Anterior cingulate cortex (tissue), 58 donors: ENCODE results near the gene TP53BP2.
"Not testable (repeated sequence)": the region's sequence is repeated elsewhere in the genome, so short reads cannot be mapped to it uniquely, and the experiment has no call there.

Source experiments
- DNase-seq, 58 donors: peaks; one replicate each; lab custom pipeline; 2025; lab: John Stamatoyannopoulos, UW

The TP53BP2 gene

DNA sequence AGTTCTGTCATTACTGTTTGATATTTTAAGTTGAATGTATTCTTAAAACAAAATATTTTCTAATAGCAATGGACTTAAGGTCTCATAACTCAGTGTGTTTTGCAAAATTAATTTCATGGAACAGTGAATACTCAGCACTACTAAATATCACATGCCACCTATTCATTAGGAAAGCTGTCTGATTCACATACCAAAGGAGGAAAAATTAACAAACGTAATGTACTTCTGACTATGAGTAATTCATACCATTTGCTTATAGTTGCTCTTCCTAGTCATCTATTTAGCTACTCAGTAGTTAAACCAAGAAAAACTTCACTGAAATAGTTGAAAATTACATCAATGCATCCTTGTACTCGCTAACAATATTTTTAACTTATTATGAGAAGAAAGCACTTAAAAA, 35.2 kb downstream of the TP53BP2 start:
- DNase-seq = no peak

DNA sequence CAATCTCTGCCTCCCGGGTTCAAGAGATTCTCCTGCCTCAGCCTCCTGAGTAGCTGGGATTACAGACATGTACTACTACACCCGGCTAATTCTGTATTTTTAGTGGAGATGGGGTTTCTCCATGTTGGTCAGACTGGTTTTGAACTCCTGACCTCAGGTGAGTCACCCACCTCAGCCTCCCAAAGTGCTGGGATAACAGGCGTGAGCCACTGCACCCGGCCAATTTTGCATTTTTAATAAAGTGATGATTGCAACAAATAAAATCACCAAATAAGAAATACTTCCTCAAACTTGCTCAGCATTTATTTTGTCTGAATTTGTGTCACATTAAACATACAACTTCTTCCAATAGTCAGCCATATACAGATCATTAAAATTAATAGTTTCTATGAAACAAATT, 35.8 kb downstream of the TP53BP2 start:
- DNase-seq = not testable (repeated sequence)

DNA sequence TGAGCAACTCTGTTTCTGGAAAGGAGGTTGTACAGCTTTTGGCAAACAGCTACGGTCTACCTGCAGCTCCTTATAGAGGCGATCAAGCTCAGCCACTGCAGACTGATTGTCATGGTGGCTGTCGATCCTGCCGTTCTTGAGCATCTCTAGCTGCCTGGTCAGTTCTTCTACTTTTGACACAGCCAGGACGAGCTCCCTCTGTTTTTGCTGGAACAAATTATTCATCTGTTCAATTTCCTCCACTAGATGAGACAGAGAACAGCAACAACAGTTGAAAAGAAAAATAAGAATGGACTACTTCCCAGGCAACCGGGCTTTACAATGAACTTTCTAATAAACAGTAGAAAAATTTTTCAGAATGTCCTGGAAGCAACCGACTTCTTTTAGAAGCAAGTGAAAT, 42.5 kb downstream of the TP53BP2 start:
- DNase-seq = peak in 11 of 58 donors; percentile 6 to 39 (median 22)

DNA sequence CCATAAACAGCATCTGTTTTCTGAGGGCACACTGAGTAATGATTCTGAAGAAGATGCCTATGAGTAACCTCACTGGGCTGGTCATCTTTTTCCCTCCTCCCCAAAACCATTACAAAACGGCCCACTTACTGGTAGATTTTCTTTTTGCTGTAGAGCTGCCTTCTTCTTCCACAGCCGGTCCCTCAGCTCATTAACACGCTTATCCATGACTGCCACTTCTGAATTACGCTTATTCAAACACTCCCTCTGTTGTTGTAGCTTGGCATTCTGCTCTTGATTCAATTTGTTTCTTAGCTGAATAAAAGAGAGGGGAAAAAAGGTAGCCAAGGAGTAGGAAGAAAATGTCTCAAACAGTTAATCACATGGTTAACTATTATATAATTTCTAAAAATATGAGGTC, 43.1 kb downstream of the TP53BP2 start:
- peak in 25 of 58 donors; percentile 13 to 87 (median 31) for DNase-seq

DNA sequence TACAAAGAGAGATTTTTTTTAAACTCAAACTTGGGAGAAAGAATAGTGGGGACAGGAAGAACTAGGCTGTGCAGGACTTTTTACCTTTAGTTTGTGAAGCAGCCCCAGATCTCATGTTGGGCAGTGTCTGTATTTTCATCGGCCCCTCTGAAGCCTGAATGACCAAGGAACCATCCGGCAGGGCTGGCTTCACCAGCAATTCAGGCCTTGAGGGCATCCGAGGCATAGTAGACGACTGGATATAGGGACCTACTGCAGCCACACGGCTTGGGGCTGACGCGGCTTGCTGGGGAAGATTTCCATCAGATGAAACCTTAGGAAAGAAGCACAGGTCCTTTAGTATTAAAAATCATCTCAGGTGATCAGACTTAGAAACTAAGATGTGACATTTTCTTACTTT, 43.7 kb downstream of the TP53BP2 start:
- peak in 19 of 58 donors; percentile 8 to 52 (median 20) for DNase-seq

DNA sequence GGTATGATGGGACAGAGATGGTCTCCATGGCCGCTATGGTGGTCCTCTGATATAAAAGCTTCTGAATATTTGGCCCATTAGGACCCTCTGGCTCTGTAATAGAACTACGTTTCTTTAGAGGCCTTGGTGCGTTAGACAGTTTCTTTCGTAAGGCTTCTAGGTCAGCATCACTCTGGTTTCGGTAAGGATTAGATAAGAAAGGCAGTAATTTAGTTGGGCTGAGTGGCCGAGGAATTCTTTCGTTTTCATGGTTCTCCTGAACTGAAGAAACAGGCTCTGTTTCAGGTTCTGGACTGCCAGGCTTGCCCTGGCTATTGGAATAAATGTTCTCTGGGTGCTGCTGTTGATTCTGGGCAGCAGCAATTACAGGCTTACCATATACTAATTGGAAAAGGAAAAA, 49.5 kb downstream of the TP53BP2 start:
- DNase-seq = peak in 13 of 58 donors; percentile 12 to 53 (median 29)

DNA sequence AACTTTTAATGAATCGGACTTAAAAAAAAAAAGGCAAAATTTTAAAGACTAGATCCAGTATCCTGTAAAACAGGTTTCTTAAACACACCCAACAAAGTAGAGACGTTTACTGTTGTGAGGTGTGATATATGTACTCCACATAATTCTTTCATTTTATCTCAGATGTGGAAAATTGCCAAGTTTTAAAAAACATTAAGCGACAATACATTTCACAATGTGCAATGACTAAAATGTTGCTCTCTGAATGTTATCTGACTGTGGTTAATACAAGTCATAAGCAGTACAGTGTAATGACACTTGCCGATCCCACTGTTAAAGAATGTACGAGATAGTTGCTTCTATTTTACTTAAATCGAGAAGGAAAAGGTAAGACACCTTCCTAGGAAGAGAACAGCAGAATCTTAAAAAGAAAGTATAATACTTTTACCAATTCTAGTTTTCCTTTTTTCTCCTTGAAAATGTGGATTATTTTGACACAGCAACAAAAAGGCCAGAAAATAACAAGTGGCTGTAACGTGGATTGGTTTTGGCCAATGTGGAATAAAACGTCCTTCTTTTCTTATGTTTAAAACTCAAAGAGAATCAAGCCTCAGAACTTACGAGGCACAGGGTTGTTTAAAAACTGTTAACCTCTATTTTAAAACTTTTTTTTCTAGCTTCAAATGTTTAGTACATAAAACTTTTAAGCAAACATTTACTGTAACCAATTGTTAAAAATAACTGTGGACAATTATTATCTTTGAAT, 51.4 kb downstream of the TP53BP2 start:
- DNase-seq = no peak

DNA sequence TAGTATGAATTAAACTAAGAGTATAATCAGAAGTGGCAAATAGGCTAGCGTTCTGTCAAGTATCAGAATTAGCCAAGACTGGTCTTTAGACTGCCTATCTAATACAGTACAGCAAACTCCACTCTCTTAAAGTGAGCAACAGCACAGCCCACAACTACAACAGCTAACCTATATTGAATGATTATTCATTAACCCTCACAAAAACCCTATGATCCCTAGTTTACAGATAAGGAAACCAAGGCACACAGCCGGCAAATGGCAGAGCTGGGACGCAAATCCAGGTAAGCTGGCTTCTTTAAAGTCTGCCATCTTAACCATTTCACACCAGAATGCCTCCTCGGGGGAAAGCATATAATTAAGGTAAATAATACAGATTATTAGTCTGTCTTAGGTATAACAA, 52.0 kb downstream of the TP53BP2 start:
- DNase-seq = no peak

DNA sequence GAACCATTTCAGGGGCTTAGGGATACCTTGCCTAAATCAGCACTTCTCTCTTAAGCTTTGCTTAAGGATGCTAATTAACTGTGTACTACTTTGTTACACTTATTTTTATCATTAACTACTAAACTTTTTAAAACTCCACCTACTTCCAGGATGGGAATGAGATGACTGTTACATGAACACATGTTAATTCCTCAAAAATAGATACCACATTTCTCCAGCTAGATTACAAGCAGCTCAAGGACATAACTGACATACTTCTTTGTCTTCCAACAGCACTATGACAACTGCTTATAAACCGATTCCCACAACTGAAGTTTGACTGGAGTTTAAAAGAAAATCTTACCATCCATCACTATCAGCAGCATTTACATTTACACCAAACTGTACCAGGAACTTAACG, 53.7 kb downstream of the TP53BP2 start:
- no peak for DNase-seq

DNA sequence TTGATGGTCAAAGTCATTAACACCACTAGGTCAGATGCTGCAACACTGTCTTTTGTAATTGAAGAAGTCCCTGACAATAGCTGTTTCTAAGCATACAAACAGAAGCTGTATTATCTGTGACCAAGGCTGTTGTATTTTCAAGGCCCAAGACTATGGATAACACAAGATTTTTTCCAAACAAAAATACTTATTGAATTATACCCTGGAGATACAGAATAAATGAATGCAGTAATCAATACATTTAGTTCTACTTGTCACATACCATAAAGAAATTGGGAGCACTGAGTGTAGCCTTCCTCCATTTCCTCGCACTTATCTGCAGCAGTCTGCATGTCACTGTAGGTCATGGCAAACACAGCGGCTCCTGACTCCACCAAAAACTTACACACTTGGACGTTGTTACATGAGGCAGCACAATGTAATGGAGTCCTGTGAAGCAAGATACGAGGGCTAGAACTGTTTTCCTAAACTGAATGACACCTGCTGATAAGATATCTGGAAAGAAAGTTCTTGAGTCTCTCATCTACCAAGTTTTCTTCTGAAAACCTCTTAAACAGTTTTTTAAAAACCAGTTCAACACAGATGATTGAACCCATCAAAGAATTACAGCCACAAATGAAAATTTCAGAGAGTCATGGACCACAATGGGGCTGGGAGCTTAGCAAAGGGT, 56.9 kb downstream of the TP53BP2 start:
- peak in 3 of 58 donors; percentile 14 to 40 (median 19) for DNase-seq

DNA sequence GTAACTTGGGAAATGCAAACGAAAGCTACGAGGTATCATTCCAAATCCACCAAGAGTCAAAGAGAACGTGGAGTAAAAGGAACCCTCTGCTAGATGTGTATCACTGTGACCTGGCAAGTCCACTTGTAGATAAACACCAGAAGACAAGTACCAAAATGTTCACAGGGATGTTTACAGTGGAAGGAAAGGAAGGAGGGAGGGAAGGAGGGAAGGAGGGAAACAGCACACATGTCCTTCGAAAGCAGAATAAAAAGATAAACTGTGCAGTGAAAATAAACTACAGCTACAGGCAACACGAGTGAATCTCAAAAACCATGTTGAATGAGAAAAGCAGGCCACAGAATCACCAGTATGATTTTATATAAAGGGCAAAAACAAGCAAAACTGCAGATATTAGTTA, 59.9 kb downstream of the TP53BP2 start:
- DNase-seq = no peak

DNA sequence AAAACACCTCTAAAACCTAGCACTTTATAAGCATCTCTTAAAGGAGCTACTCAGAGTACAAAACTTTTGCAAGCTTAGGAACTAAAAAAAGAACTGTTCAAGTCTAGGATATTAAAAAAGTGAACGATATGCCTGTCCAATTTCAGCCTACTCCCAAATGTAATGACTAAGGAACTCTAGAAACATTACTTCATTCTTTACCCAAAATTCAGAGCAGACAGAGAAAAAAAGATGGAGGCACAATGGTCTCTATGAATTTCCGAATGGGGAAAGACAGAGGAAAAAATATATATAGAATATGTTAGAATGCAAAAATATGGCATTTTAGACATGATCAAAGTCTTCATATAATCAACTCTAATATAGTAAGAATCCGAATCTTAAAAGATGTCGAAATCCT, 61.2 kb downstream of the TP53BP2 start:
- DNase-seq = no peak

DNA sequence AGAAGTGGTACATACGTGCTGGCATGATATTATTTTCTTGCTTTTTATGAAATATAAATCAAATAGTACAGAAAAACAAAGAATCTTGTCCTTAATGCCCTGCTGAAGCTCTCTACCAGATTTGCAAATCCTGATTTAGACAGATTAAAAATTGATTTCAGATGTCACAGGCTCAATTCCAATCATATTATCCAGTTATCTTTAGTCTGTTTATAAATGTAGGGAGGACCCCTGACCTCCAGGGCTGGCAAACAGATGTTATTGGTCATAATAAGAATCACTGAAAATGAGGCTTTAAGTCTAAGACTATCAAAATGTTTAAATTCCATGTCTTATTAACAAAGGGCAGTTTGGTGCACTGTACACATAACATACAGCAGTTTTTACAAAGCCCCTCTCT, 62.1 kb downstream of the TP53BP2 start:
- DNase-seq = no peak

DNA sequence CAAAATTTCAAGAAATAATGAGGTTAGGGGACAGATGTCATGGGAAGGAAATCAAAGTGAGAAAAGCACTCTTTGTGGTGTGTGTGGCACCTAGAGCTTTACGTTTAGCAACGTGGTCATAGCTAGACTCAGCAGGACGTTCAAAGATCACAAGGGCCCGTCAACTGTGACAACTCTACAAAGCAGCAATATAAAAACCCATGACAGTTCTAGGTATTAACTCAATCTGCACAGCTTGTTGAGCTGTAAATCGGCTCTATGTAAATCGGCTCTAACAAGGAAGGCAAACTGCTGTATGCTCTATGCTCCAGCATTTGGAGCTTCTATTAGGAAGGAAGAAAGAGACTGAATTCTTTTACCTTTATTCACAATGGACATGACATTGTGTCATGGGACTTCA, 64.8 kb downstream of the TP53BP2 start:
- no peak for DNase-seq

DNA sequence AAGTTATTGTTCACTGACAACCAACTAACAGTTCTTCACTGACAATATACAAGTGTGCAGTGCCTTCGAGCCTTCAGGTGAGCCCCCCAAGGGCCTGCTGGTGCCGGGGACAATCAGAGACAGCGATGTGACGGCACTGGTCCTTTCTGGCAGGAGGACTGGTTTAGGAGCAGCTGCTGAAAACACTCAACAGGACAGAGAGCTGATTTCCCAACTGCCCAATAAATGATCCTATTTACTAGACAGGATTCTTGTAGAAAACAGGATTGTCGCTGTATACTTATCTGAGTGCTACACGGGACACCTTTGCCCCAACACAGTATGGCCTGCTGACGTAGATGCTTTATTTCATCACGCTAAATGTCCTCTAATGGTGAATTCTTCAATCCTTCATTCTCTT, 65.4 kb downstream of the TP53BP2 start:
- DNase-seq = peak in 2 of 58 donors; percentile 13 to 33

DNA sequence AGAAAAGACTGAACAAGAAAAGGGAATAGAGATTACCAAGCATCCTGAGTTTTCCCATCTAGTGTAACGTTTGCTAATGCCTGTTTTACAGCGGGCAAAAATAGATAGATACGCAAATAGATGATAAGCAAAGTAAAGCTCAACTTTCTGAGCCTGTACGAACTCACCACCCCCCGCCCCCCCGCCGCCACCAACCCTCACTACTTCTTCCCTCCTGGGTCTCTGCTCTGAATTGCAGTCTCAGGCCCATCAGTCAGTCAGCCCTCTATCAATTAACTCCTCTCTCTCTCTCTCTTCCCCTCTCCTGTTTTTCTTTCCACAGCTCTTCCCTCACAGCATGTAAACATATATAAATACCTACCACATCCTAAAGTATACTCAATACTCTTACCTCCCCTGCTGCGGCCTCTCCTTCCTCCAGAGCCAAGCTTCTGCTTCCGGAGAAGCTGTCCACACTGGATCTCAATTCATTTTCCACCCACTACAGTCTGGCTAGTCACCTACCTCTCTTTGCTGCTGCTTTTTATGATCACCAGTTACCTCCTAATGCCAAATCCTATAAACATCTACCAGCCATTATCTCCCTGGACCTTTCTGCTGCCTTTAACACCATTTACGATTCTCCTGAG, 68.8 kb downstream of the TP53BP2 start:
- no peak for DNase-seq

DNA sequence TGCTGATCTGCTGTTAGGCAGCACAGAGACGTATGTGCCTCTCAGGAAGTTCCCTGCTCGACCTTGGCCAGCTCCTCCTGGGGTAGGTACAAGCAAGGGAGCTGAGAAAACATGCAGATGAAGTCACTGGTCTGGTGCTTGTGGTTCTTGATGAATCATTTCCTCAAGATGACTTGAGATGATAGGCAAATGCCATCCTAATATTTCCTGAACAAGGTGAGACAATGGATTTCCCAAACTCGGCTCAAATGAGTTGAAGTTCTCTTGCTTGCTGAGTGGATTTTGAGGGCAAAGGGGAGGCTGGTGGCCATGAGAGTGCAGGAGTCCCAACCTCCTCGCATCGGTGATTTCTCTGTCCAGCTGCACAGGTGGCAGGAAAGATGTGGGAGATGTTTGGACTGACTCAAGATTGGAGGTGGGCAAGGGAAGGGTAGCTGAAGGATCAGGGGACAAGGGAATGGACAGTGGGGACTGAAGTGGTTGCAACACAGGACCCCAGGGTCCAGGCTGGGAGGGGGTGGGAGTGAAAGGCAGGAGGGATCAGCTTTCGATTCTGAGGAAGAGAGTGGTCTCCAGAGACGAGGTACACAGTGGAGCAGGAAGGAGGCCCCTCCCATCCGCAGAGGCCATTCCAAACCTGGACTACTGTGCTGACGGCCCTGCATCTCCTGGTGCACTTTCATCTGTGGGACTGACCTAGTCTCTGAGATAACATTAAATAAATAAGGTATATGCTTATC, 69.5 kb downstream of the TP53BP2 start:
- DNase-seq = no peak

DNA sequence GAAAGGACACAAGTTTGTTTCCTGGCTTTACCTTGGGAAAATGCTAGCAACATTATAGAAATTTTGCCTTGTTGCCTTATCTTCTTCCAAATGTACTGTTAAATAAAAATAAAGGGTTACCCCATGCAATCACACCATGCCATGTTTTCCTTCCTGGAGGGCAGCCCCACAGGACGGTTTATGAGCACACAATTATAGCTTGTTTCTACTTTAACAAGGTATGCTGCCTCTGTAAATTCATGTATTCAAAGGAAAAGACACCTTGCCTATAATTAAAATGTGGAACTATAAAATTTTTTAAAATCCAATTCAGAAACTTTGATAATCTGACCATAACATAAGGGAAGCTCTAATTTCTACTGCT, 70.1 kb downstream of the TP53BP2 start:
- DNase-seq = no peak

DNA sequence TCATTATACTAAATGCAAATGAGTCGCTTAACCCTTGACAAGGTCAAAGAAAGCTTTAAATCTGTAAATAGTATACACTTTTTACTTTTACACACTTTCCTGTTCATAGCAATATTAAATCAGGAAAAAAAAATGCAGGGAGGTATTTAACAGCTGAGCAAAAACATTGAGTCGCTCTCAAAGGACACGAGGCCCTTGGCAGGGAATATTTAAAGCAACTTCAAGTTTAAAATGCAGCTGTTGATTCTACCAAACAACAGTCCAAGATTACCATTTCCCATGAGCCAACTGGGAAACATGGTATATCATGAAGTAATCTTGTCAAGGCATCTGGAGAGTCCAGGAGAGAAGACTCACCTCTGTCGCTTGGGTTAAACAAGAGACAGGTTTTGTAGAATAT, 70.7 kb downstream of the TP53BP2 start:
- no peak for DNase-seq

DNA sequence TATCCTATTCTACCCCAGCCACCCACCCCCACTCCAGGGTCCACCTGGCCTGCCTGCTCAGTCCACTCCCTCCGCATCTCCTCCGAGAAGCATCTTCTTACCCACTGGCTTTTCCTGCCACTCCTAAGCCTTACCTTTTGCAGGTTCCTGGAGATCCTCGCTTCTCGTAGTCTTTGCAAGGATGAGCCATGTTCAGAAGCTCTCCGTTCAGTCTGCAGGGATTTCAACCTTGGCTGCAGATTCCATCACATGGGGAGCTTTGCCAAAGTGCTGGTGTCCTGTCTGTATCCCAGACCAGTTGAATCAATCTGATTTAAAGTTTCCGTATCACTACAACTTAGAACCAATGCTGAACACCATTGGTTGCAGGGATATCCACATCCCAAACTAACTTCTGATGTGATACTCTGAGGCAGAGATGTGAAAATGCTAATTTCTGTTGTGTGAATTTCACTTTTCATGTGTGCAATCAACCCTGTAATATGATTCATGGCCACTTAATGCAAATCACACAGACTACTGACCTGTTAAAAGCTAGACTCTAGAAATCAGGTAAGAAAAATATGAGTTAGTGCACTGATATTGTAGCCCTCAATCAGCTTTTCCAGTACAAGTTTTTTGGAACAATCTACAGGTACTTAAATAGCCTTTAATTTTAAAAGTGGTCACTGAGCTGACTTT, 71.5 kb downstream of the TP53BP2 start:
- DNase-seq = no peak

DNA sequence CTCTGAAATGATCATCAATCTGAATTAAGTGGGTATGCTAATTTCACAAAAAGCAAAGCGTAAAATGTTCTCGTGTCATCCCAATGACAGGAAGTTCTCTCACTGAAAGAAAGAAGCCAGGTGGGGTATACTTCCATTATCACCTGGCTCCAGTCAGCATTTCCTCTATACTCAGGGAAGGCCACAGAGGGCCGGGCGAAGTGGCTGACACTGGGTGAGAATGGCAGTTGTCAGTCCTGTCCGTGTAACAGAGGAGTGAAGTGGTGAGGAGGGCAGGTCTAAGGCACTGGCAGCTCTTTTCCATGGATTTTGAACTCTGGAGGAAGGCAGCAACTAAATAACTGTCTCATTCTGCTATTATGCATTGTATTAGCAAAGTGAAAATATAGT, 73.0 kb downstream of the TP53BP2 start:
- DNase-seq = no peak
